ENCODE data around the gene GRIP1. TPM values are rescaled to one million over a fixed set of nuclear protein-coding genes. Genes with fewer than 3 reads are reported as not detected.
A peak's percentile ranks its signal among the peaks of the same experiment; 100 is the strongest.

GRIP1 gene
- total and polyA plus RNA-seq, 5 donors from 2014 or later, result 0.21 to 1.1 (median 0.41) TPM; not detected in 1

DNA sequence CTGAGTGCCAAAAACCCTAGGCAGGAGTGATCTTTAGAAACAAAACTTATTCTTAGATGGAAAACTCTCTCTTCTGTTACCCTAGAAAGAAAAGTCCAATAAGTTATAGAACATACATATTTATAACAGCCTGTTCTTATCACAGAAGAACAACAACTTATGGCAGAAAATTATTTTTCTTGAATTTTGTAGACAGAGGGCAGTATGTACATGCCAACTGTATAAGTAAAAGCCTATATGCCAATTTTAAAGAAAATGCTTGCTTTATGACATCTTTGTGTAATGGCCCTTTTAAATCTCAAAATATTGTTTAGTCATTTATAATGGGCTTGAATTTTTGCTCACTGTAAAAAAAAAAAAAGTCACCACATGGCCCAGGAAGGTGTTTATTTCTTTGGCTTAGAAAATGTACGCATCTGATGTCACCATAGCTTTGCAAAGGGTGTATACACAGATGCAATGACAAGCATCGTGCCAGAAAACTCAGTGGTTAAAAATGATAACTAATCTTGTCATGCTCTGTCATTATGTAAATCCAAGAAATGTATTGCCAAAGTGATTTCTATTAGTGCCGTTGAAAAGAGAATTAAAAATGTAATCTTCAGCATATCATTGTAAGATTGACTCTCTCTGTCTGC, 38.3 kb upstream of the GRIP1 start:
- Mint-ChIP-seq H3K36me3 (no peaks in the 10 kb centered on the region), H3K27ac (no peak overlapping the region)
- no peak for ATAC-seq (ENCODE audit: low read depth in 2 of 2)

DNA sequence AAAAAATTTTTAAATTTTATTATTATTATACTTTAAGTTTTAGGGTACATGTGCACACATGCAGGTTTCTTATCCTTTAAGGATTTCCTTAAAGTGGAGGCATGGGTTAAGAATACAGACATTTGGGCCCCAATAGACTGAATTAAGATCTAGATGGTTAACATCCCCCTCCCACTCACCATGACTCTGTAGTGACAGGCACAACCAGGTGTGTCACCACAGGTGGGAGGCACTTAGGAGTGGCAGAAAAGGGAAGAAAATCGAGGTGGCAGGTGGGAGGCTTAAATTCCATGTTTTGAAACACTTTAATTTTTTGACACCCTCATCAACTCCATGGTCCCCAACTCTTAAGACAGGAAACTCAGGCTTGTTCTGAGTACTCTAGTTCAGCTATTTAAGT, 37.6 kb upstream of the GRIP1 start:
- H3K27ac Mint-ChIP-seq, result no peak overlapping the region
- no peaks in the 10 kb centered on the region for H3K36me3 ChIP-seq (ENCODE audit: control insufficient read depth, insufficient read depth, low read length)
- H3K27me3 ChIP-seq (ENCODE audit: control insufficient read depth, insufficient read depth, low read length), result no peaks in the 10 kb centered on the region
- H3K27me3 Mint-ChIP-seq, result peaks cover 5% of the 10 kb centered on the region
- H3K36me3 Mint-ChIP-seq, result no peaks in the 10 kb centered on the region
- H3K4me3 ChIP-seq (ENCODE audit: low read depth, low read length), result no peak overlapping the region
- DNase-seq (no peak), ATAC-seq (ENCODE audit: low read depth in 2 of 2) (no peak)
- no peaks in the 10 kb centered on the region for H3K9me3 ChIP-seq (ENCODE audit: control insufficient read depth in 2 of 2, low read length in 2 of 2)
- no peak overlapping the region for H3K4me3 Mint-ChIP-seq
- peaks cover 9 to 28% (median 16%) of the 10 kb centered on the region in 4 donors for H3K4me1 Mint-ChIP-seq
- no peak overlapping the region for H3K27ac ChIP-seq (ENCODE audit: insufficient read depth, low read length, poor library complexity, severe bottlenecking)
- no peaks in the 10 kb centered on the region for H3K4me1 ChIP-seq (ENCODE audit: control insufficient read depth, insufficient read depth, low read length, poor library complexity, severe bottlenecking)
- peaks cover 0 to 5% (median 0%) of the 10 kb centered on the region in 7 donors for H3K9me3 Mint-ChIP-seq

More for the DNA sequence above, 38.3 kb upstream of the GRIP1 start:
- Mint-ChIP-seq H3K4me1 (peaks cover 12 to 26% (median 17%) of the 10 kb centered on the region in 4 donors), H3K9me3 (peaks cover 0 to 5% (median 0%) of the 10 kb centered on the region in 7 donors), H3K4me3 (no peak overlapping the region), H3K27me3 (peaks cover 5% of the 10 kb centered on the region)
- Histone ChIP-seq H3K4me3 (ENCODE audit: low read depth, low read length) (no peak overlapping the region), H3K4me1 (ENCODE audit: control insufficient read depth, insufficient read depth, low read length, poor library complexity, severe bottlenecking) (no peaks in the 10 kb centered on the region), H3K9me3 (ENCODE audit: control insufficient read depth in 2 of 2, low read length in 2 of 2) (no peaks in the 10 kb centered on the region), H3K36me3 (ENCODE audit: control insufficient read depth, insufficient read depth, low read length) (no peaks in the 10 kb centered on the region), H3K27me3 (ENCODE audit: control insufficient read depth, insufficient read depth, low read length) (no peaks in the 10 kb centered on the region), H3K27ac (ENCODE audit: insufficient read depth, low read length, poor library complexity, severe bottlenecking) (no peak overlapping the region)
- no peak for DNase-seq

DNA sequence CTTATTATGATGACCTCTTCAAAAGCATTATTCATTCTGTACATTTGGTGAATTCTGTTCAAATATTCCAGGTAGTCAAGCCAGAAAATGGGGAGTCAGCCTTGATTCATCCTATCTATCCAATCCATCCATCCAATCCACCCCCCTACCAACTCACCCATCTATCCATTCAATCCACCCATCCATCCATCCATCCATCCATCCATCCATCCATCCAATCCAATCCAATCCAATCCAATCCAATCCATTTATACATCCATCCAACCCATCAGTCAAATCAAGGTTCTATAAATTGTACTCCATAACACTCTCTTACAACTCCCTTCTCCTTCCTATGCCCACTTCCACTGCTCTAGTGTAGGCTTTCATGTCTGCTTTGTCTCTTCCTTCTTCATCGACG, 35.8 kb upstream of the GRIP1 start:
- peak overlapping the region; percentile 80 for H3K4me3 ChIP-seq (ENCODE audit: low read depth, low read length)
- ATAC-seq (ENCODE audit: low read depth in 2 of 2), result no peak
- H3K27me3 Mint-ChIP-seq, result no peaks in the 10 kb centered on the region

DNA sequence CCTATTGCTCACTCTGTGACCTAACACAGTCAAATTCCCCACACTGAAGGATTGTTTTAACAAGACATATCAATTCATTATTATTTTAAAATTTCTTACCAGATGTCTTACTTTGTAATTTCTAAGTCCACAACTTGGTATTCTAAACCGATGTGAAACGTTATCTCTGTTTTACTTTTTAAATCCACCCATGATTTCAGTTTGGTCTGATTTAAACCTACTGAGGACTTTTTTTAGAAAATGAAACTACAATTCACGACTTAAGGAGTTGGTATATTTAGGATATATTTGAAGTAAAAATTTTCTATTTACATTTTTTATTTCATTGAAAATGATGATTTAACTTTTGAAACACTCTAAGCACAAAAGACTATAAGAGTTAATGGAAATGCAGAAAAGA, 35.1 kb upstream of the GRIP1 start:
- Mint-ChIP-seq H3K4me1 (peaks cover 12 to 46% (median 23%) of the 10 kb centered on the region in 4 donors), H3K4me3 (peak overlapping the region; percentile 1 to 36 (median 29)), H3K9me3 (peaks cover 0 to 2% (median 0%) of the 10 kb centered on the region in 7 donors), H3K27me3 (no peaks in the 10 kb centered on the region), H3K27ac (peak overlapping the region in 2 of 3 donors; percentile 28 to 97), H3K36me3 (no peaks in the 10 kb centered on the region)
- ATAC-seq (ENCODE audit: low read depth in 2 of 2) (peak in 1 of 2 donors; percentile 8), DNase-seq (peak in 1 of 3 donors; percentile 46)
- H3K27ac ChIP-seq (ENCODE audit: insufficient read depth, low read length, poor library complexity, severe bottlenecking), result no peak overlapping the region
- no peaks in the 10 kb centered on the region for H3K27me3 ChIP-seq (ENCODE audit: control insufficient read depth, insufficient read depth, low read length)
- no peaks in the 10 kb centered on the region for H3K36me3 ChIP-seq (ENCODE audit: control insufficient read depth, insufficient read depth, low read length)
- H3K4me1 ChIP-seq (ENCODE audit: control insufficient read depth, insufficient read depth, low read length, poor library complexity, severe bottlenecking), result no peaks in the 10 kb centered on the region
- peak overlapping the region; percentile 80 for H3K4me3 ChIP-seq (ENCODE audit: low read depth, low read length)
- H3K9me3 ChIP-seq (ENCODE audit: control insufficient read depth in 2 of 2, low read length in 2 of 2), result no peaks in the 10 kb centered on the region

More for the DNA sequence above, 35.8 kb upstream of the GRIP1 start:
- no peak overlapping the region for H3K27ac ChIP-seq (ENCODE audit: insufficient read depth, low read length, poor library complexity, severe bottlenecking)
- Mint-ChIP-seq H3K4me3 (peak overlapping the region; percentile 0 to 82 (median 26)), H3K9me3 (peaks cover 0 to 2% (median 0%) of the 10 kb centered on the region in 7 donors), H3K27ac (peak overlapping the region in 2 of 3 donors; percentile 11 to 32), H3K4me1 (peaks cover 12 to 39% (median 17%) of the 10 kb centered on the region in 4 donors), H3K36me3 (no peaks in the 10 kb centered on the region)
- H3K27me3 ChIP-seq (ENCODE audit: control insufficient read depth, insufficient read depth, low read length), result no peaks in the 10 kb centered on the region
- no peaks in the 10 kb centered on the region for H3K9me3 ChIP-seq (ENCODE audit: control insufficient read depth in 2 of 2, low read length in 2 of 2)
- no peaks in the 10 kb centered on the region for H3K4me1 ChIP-seq (ENCODE audit: control insufficient read depth, insufficient read depth, low read length, poor library complexity, severe bottlenecking)
- H3K36me3 ChIP-seq (ENCODE audit: control insufficient read depth, insufficient read depth, low read length), result no peaks in the 10 kb centered on the region
- no peak for DNase-seq

DNA sequence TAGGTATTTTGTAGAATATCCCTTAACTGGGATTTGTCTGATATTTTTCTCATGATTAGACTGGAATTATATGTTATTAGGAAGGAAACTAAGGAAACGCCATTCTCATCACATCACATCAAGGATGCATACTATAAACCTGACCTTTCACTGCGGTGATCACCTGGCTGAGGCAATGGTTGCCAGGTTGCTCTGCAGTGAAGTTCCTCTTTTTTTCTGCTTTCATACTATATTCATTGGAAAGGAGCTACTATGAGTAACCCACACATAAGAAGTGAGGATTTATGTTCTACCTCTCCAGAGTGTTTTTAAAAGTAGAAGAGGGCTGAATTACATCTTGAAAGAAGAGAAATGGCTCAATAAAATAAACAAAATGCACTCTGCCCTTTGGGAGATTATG, 31.0 kb upstream of the GRIP1 start:
- peak overlapping the region in 1 of 4 donors; percentile 5 for H3K4me3 Mint-ChIP-seq
- Histone ChIP-seq H3K36me3 (ENCODE audit: control insufficient read depth, insufficient read depth, low read length) (no peaks in the 10 kb centered on the region), H3K27ac (ENCODE audit: insufficient read depth, low read length, poor library complexity, severe bottlenecking) (no peak overlapping the region), H3K9me3 (ENCODE audit: control insufficient read depth in 2 of 2, low read length in 2 of 2) (no peaks in the 10 kb centered on the region), H3K4me3 (ENCODE audit: low read depth, low read length) (no peak overlapping the region), H3K4me1 (ENCODE audit: control insufficient read depth, insufficient read depth, low read length, poor library complexity, severe bottlenecking) (no peaks in the 10 kb centered on the region), H3K27me3 (ENCODE audit: control insufficient read depth, insufficient read depth, low read length) (no peaks in the 10 kb centered on the region)
- H3K9me3 Mint-ChIP-seq, result peaks cover 0 to 2% (median 0%) of the 10 kb centered on the region in 7 donors
- peaks cover 5% of the 10 kb centered on the region for H3K27me3 Mint-ChIP-seq
- DNase-seq (no peak), ATAC-seq (ENCODE audit: low read depth in 2 of 2) (no peak)
- no peaks in the 10 kb centered on the region for H3K36me3 Mint-ChIP-seq
- H3K4me1 Mint-ChIP-seq, result peaks cover 10 to 51% (median 24%) of the 10 kb centered on the region in 4 donors
- H3K27ac Mint-ChIP-seq, result peak overlapping the region; percentile 16 to 89 (median 80)

DNA sequence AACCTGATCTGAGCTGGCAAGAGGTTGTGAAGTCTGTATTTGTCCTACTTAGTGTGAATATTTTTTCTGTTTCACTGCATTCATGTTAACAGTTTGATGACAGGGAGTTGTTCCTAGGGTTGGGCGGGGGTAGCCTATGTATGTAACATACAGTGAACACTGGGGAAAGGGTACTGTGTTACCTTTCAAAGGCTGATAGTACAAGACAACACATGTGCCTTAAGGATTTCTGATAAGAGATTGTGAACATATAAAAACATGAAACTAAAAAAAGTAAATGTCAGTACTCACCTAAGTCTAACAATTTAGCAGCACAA, 30.5 kb upstream of the GRIP1 start:
- Histone ChIP-seq H3K9me3 (ENCODE audit: control insufficient read depth in 2 of 2, low read length in 2 of 2) (no peaks in the 10 kb centered on the region), H3K4me3 (ENCODE audit: low read depth, low read length) (peak overlapping the region; percentile 33), H3K27ac (ENCODE audit: insufficient read depth, low read length, poor library complexity, severe bottlenecking) (no peak overlapping the region), H3K36me3 (ENCODE audit: control insufficient read depth, insufficient read depth, low read length) (no peaks in the 10 kb centered on the region), H3K27me3 (ENCODE audit: control insufficient read depth, insufficient read depth, low read length) (no peaks in the 10 kb centered on the region), H3K4me1 (ENCODE audit: control insufficient read depth, insufficient read depth, low read length, poor library complexity, severe bottlenecking) (no peaks in the 10 kb centered on the region)
- Mint-ChIP-seq H3K27ac (peak overlapping the region; percentile 16 to 89 (median 80)), H3K27me3 (peaks cover 5% of the 10 kb centered on the region), H3K36me3 (no peaks in the 10 kb centered on the region), H3K4me1 (peaks cover 5 to 47% (median 19%) of the 10 kb centered on the region in 4 donors), H3K9me3 (peaks cover 0 to 2% (median 0%) of the 10 kb centered on the region in 7 donors), H3K4me3 (peak overlapping the region; percentile 22 to 72 (median 70))
- ATAC-seq (ENCODE audit: low read depth in 2 of 2) (peak in 1 of 2 donors; percentile 15), DNase-seq (no peak)

DNA sequence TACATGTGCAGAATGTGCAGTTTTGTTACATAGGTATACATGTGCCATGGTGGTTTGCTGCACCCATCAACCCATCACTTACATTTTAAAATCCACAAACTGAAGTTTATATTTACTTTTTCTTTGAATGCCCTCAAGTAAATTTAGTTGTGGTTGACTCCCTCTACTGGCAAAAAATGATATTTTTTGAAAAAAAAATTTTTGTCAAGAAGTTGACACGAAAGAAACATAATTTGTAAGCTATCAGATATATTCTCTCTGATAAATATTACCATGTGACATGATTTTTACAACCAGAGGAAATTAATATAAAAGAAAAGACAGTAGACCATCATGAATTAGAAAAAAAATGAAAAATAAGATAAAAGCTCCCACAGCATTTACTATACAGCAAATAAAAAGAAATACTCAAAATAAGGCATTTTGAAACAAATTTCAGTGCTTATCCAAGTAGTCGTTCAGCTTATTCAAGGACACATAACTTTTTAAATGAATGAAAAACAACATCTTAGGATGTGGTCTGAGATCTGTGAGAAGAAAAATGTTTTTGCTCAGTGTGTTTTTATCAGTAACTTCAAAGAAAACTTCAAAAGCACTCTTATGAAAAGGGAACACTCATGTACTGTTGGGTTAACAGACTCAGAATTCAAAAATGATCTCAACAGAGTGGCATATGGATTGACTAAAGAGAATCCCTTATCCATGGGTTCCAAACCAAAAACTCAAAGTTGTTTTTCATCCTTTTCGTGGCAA, 30.0 kb upstream of the GRIP1 start:
- peak overlapping the region; percentile 16 to 89 (median 80) for H3K27ac Mint-ChIP-seq
- H3K36me3 Mint-ChIP-seq, result no peaks in the 10 kb centered on the region
- Histone ChIP-seq H3K4me1 (ENCODE audit: control insufficient read depth, insufficient read depth, low read length, poor library complexity, severe bottlenecking) (no peaks in the 10 kb centered on the region), H3K9me3 (ENCODE audit: control insufficient read depth in 2 of 2, low read length in 2 of 2) (no peaks in the 10 kb centered on the region), H3K4me3 (ENCODE audit: low read depth, low read length) (peak overlapping the region; percentile 33), H3K36me3 (ENCODE audit: control insufficient read depth, insufficient read depth, low read length) (no peaks in the 10 kb centered on the region), H3K27me3 (ENCODE audit: control insufficient read depth, insufficient read depth, low read length) (no peaks in the 10 kb centered on the region), H3K27ac (ENCODE audit: insufficient read depth, low read length, poor library complexity, severe bottlenecking) (peak overlapping the region; percentile 50)
- H3K27me3 Mint-ChIP-seq, result peaks cover 5% of the 10 kb centered on the region
- peak overlapping the region; percentile 22 to 72 (median 70) for H3K4me3 Mint-ChIP-seq
- peak in 2 of 3 donors; percentile 51 to 59 for DNase-seq
- peaks cover 4 to 46% (median 19%) of the 10 kb centered on the region in 4 donors for H3K4me1 Mint-ChIP-seq
- H3K9me3 Mint-ChIP-seq, result peaks cover 0 to 2% (median 0%) of the 10 kb centered on the region in 7 donors
- ATAC-seq (ENCODE audit: low read depth in 2 of 2), result peak; percentile 79 to 82

Measured in CD4-positive, CD25-positive, alpha-beta regulatory T cell (primary cell).